CD4-positive, alpha-beta memory T cell (primary cell): ENCODE results near the gene CFAP100. TPM values are rescaled to one million over a fixed set of nuclear protein-coding genes. Genes with fewer than 3 reads are reported as not detected.

Experiments
- CTCF ChIA-PET: fragments of 350-600 bp; sonication (Branson Sonifier 250); formaldehyde crosslinking; loops from one replicate; lab custom pipeline; 2021; ENCODE audit warnings: inconsistent platforms; ENCODE audit not compliant: partially characterized antibody; lab: Charles Lee
- POLR2A ChIA-PET: fragments of 350-600 bp; sonication (Branson Sonifier 250); formaldehyde crosslinking; loops from one replicate; lab custom pipeline; 2021; ENCODE audit not compliant: partially characterized antibody; lab: Charles Lee
- DNase-seq, 5 donors: peaks; one replicate each; pipeline versions ENCODE4 v3.0.0 to v3.0.0-alpha.2; 2020 to 2022; ENCODE audit warnings: mixed read lengths in 1 of 5
- H3K27ac ChIP-seq: one replicate; pipeline ENCODE4 v1.7.0; 2013; ENCODE audit warnings: low read depth, low read length
- H3K27me3 ChIP-seq: 2 replicates; pipeline ENCODE4 v1.7.0; 2013; ENCODE audit warnings: mild to moderate bottlenecking, low read length, moderate library complexity; ENCODE audit not compliant: insufficient read depth
- H3K36me3 ChIP-seq: 2 replicates; pipeline ENCODE4 v1.7.0; 2013; ENCODE audit warnings: mild to moderate bottlenecking, low read length, moderate library complexity; ENCODE audit not compliant: insufficient read depth
- H3K4me1 ChIP-seq: 2 replicates; pipeline ENCODE4 v1.7.0; 2013; ENCODE audit warnings: mild to moderate bottlenecking, low read length, moderate library complexity; ENCODE audit not compliant: insufficient read depth
- H3K4me3 ChIP-seq, 2 donors: one replicate each; pipeline ENCODE4 v1.7.0; 2013; ENCODE audit warnings: low read length in 2 of 2, mild to moderate bottlenecking in 1 of 2
- H3K9me3 ChIP-seq, 2 donors: one replicate each; pipeline ENCODE4 v1.7.0; 2013; ENCODE audit warnings: low read length in 2 of 2, control low read depth in 1 of 2; ENCODE audit not compliant: control insufficient read depth in 1 of 2
- H3K27ac Mint-ChIP-seq, 7 donors: one replicate each; pipeline ENCODE4 v1.8.0; 2020 to 2021; ENCODE audit warnings: mixed read lengths in 7 of 7, mild to moderate bottlenecking in 6 of 7, inconsistent platforms in 3 of 7, moderate library complexity in 3 of 7
- H3K27me3 Mint-ChIP-seq, 2 donors: one replicate each; pipeline ENCODE4 v1.8.0; 2020 to 2021; ENCODE audit warnings: mixed read lengths in 2 of 2
- H3K36me3 Mint-ChIP-seq, 2 donors: one replicate each; pipeline ENCODE4 v1.8.0; 2020 to 2021; ENCODE audit warnings: mixed read lengths in 2 of 2, inconsistent platforms in 1 of 2, mild to moderate bottlenecking in 1 of 2
- H3K4me1 Mint-ChIP-seq, 4 donors: one replicate each; pipeline ENCODE4 v1.8.0; 2020 to 2021; ENCODE audit warnings: mixed read lengths in 4 of 4, mild to moderate bottlenecking in 1 of 4
- H3K4me3 Mint-ChIP-seq, 8 donors: one replicate each; pipeline ENCODE4 v1.8.0; 2020 to 2021; ENCODE audit warnings: mixed read lengths in 8 of 8, mild to moderate bottlenecking in 7 of 8, moderate library complexity in 6 of 8, inconsistent platforms in 3 of 8
- H3K9me3 Mint-ChIP-seq, 8 donors: one replicate each; pipeline ENCODE4 v1.8.0; 2020 to 2021; ENCODE audit warnings: mixed read lengths in 8 of 8, mild to moderate bottlenecking in 5 of 8, inconsistent platforms in 3 of 8, moderate library complexity in 1 of 8
- intact Hi-C: fragments of 100-400 bp; cut with micrococcal nuclease; formaldehyde crosslinking; loops from one replicate; pipeline ENCODE4 v1.15.1; 2023
- polyA plus RNA-seq, 2 donors: library from polyadenylated mRNA; unstranded; fragments of 300-500 nt; fragmentation: Illumina TruSeq; gene quantifications; one replicate each; pipeline ENCODE4 v1.2.3, GENCODE V29; 2021
- total RNA-seq, 2 experiments: library from RNA; stranded (reverse); gene quantifications; one replicate each; pipeline ENCODE4 v1.2.3, GENCODE V29; 2021

CFAP100 gene
- total RNA-seq (not detected), polyA plus RNA-seq (not detected)

DNA sequence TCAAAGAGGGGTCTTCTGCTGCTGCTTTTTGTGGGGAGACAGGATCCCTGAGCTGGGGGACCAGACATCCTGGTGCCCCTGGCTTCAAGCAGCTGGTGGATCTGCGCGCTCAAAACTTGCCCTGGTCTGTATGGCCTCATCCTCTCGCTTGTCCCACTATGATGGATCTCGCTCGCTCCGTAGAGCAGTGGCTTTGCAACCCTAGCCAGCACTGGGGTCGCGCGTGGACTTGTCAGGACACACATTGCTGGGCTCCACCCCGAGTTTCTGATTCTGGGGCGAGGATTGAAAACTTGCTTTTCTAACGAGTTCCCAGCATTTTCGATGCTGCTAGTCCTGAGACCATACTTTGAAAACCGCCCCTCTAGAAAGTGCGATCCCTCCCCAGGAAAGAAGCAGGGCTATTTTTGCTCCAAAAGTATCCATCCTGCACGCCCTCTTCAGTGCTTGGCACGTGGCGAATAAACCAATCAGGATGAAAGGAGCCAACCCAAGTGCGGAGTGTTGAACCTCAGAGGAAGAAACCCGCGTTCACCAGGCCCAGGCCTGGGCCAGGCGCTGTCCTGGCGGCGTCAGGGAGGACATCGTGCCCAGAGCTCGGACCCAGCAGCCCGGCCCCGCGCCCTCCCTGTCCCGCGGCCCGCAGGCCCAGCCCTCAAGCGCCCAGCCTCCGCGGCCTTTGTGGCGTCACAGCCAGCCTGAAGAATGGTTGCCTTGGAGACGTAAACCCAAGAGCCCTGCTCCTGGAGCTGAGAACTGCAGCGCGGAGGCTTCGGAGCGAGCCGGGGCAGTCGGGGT lies at the start of gene CFAP100:
Gene CFAP100, plus strand, starts transcription at position 731 of the 798 bp plus-strand sequence. CDS start 1,092 bp downstream, outside the sequence.
- Mint-ChIP-seq H3K36me3 (no peaks in the 10 kb centered on the region), H3K4me3 (no peak within 1 kb of the TSS), H3K9me3 (no peaks in the 10 kb centered on the region), H3K4me1 (peaks cover 0 to 5% (median 2%) of the 10 kb centered on the region in 4 donors), H3K27ac (no peak within 1 kb of the TSS), H3K27me3 (peaks cover 48 to 49% of the 10 kb centered on the region in 2 donors)
- CTCF ChIA-PET: no interaction called here
- Histone ChIP-seq H3K36me3 (no peaks in the 10 kb centered on the region), H3K9me3 (no peaks in the 10 kb centered on the region), H3K27ac (no peak within 1 kb of the TSS), H3K27me3 (no peaks in the 10 kb centered on the region), H3K4me1 (no peaks in the 10 kb centered on the region), H3K4me3 (no peak within 1 kb of the TSS)
- POLR2A ChIA-PET: no interaction called here
- intact Hi-C loops: no loop called here
- DNase-seq: no peak

DNA sequence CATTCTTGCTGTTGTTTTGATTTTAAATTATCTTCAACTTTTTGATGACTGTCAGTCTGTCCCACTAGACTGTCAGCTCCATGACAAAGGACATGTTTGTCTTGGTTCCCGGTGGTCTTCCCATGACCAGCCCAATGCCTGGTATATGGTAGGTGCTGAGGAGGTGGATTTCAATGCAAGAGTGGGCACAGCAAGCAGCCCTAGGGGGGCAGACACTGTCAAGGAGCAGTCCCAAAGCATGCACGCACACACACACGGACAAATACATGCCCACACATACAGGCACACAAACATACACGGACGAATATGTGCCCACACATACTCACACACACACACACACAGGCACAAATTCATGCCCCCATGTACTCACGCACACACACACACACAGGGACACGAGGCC lies 49.5 kb upstream of the CFAP100 start:
- Mint-ChIP-seq H3K27ac (no peak overlapping the region), H3K9me3 (no peaks in the 10 kb centered on the region), H3K4me3 (no peak overlapping the region), H3K36me3 (no peaks in the 10 kb centered on the region), H3K27me3 (peaks cover 2 to 4% of the 10 kb centered on the region in 2 donors), H3K4me1 (no peaks in the 10 kb centered on the region)
- Histone ChIP-seq H3K36me3 (no peaks in the 10 kb centered on the region), H3K27me3 (no peaks in the 10 kb centered on the region), H3K27ac (no peak overlapping the region), H3K4me1 (no peaks in the 10 kb centered on the region), H3K4me3 (no peak overlapping the region), H3K9me3 (no peaks in the 10 kb centered on the region)
- CTCF ChIA-PET: no interaction called here
- no peak for DNase-seq
- POLR2A ChIA-PET: no interaction called here
- intact Hi-C loops: no loop called here

DNA sequence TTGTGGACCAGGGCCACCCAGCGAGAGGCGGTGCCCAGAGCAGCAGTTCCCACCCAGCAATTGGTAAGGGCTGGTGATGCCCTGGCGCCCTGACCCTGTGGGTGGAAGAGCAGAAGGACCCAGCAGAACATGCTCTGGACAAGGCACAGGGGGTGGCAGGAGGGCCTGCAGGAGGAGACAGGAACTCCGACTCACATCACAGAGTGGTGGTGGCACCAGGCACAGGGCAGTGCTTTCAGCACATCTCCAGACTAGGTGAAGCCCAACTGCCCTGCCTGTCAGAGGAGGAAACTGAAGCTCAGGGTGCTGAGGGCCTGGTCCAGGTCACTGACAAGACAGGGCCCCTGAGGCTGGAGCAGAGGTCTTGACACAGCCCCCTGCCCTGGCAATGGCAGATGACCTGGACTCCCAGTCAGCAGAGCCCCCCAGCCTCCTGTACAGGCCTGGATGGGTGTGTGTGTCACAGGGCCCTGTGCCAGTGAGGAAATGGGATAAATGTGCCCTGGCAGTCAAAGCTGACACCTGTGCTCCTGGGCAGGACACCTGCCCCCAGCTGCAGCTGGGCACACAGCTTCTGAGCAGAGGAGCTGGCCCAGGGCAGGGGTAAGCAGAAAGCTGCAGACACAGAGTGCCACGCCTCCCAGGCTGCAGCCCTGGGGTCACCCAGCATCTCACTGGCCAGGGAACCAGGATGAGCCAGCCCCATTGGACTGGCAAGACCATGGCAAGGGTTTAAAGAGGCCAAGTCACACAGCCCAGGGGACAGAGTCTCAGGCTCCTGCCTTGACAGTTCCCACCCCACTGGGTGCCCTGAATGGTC lies 48.9 kb upstream of the CFAP100 start:
- Mint-ChIP-seq H3K27ac (no peak overlapping the region), H3K27me3 (peaks cover 2 to 7% of the 10 kb centered on the region in 2 donors), H3K4me1 (no peaks in the 10 kb centered on the region), H3K36me3 (no peaks in the 10 kb centered on the region), H3K4me3 (no peak overlapping the region), H3K9me3 (no peaks in the 10 kb centered on the region)
- no peaks in the 10 kb centered on the region for H3K27me3 ChIP-seq
- CTCF ChIA-PET: no interaction called here
- intact Hi-C loops: no loop called here
- H3K9me3 ChIP-seq: no peaks in the 10 kb centered on the region
- DNase-seq: no peak
- no peaks in the 10 kb centered on the region for H3K4me1 ChIP-seq
- H3K36me3 ChIP-seq: no peaks in the 10 kb centered on the region
- H3K4me3 ChIP-seq: no peak overlapping the region
- POLR2A ChIA-PET: no interaction called here
- no peak overlapping the region for H3K27ac ChIP-seq

DNA sequence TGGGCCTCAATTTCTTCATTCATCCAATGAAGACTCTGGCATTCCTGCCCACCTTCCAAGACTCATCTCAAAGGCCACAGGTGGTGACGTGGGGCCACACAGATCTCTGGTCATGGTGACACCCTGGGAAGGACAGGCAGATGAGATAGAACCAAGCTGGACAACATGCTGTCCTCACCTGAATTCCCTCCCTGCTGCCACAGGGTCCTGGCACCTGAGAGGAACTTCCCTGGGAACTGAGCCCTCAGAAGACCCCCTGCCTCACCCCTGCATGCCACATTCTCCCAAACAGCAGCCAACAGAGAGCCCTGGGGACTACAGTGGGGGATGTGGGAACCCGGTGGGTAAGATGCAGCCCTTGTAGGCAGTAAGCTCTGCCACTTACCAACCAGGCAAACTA lies 48.2 kb upstream of the CFAP100 start:
- Mint-ChIP-seq H3K36me3 (no peaks in the 10 kb centered on the region), H3K9me3 (no peaks in the 10 kb centered on the region), H3K27me3 (peaks cover 0 to 4% of the 10 kb centered on the region in 2 donors), H3K27ac (no peak overlapping the region), H3K4me1 (no peaks in the 10 kb centered on the region), H3K4me3 (no peak overlapping the region)
- Histone ChIP-seq H3K4me3 (no peak overlapping the region), H3K36me3 (no peaks in the 10 kb centered on the region), H3K9me3 (no peaks in the 10 kb centered on the region), H3K27me3 (no peaks in the 10 kb centered on the region), H3K27ac (no peak overlapping the region), H3K4me1 (no peaks in the 10 kb centered on the region)
- intact Hi-C loops: no loop called here
- DNase-seq: no peak
- CTCF ChIA-PET: no interaction called here
- POLR2A ChIA-PET: no interaction called here

DNA sequence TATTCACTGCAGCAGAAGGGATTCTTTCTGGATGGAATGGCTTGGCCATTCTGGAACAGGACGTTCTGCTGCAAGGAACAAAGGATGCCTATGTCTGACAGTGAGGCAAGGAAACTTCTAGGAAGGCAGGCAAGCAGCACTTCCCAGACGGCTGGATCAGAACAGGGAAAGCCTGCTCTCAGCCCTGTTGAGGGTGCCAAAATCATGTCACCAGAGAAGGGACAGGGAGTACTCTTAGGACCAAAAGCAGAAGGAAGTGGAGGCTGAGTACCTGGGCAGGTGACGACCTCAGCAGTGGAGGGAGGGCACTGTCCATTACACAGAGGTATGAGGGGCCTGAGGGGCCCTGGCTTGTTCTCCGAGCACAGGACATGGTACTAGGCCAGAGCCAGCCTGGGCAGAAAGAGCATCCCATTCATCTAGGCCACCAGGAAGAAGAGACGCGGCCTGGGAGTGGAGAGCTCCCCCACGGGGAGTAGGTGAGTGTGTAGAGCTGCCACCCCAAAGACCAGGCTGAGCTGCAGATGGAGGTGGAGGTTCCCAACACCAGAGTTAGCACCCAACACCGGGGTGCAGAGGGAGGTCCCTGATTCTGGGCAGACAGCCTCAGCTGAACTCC lies 47.1 kb upstream of the CFAP100 start:
- Mint-ChIP-seq H3K9me3 (no peaks in the 10 kb centered on the region), H3K27me3 (peaks cover 0 to 4% of the 10 kb centered on the region in 2 donors), H3K27ac (no peak overlapping the region), H3K4me3 (no peak overlapping the region), H3K4me1 (no peaks in the 10 kb centered on the region), H3K36me3 (no peaks in the 10 kb centered on the region)
- CTCF ChIA-PET: interaction anchor here (1.3 kb wide), 1 partner anchor 10 kb away, joined by 3 read pairs; the partner anchor contains the start of gene KLF15
- no peaks in the 10 kb centered on the region for H3K27me3 ChIP-seq
- no peaks in the 10 kb centered on the region for H3K9me3 ChIP-seq
- no peak overlapping the region for H3K4me3 ChIP-seq
- no peak overlapping the region for H3K27ac ChIP-seq
- no peaks in the 10 kb centered on the region for H3K36me3 ChIP-seq
- no peaks in the 10 kb centered on the region for H3K4me1 ChIP-seq
- DNase-seq: no peak
- POLR2A ChIA-PET: no interaction called here
- intact Hi-C loops: no loop called here

DNA sequence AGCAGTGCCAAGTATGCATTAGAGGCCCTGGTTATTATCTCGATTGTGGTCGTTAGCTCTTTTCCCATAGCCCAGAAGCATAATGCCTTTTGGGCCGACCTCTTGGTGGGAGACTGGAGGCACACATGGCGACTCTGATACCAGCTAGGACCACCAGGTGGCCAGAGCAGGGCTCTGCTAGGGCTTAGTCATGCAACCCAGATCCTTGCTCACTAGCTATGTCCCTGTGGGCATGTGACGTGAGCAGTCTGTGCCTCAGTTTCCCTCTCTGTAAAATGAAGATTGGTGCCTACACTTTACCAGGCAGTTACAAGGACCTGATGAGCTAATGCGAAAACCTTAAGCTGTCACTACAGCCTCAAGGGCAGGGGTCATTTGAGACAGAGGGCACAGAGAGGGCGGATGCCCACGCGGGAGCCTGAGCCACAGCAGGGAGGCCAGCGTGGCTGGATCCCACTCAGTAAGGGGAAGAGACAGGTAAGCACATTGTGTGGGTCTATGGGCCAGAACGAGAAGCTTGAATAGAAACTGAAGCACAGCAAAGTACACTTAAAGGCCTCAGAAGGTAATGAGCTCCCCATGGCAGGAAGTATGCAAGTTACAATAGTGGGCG lies 46.3 kb upstream of the CFAP100 start:
- ChIA-PET CTCF (interaction anchor here (1.3 kb wide), 1 partner anchor 9 kb away, joined by 3 read pairs; the partner anchor contains the start of gene KLF15), POLR2A (no interaction called here)
- Mint-ChIP-seq H3K27me3 (peaks cover 0 to 4% of the 10 kb centered on the region in 2 donors), H3K36me3 (no peaks in the 10 kb centered on the region), H3K27ac (no peak overlapping the region), H3K4me3 (no peak overlapping the region), H3K9me3 (no peaks in the 10 kb centered on the region), H3K4me1 (no peaks in the 10 kb centered on the region)
- intact Hi-C loops: no loop called here
- no peak for DNase-seq
- Histone ChIP-seq H3K4me3 (no peak overlapping the region), H3K4me1 (no peaks in the 10 kb centered on the region), H3K27me3 (no peaks in the 10 kb centered on the region), H3K36me3 (no peaks in the 10 kb centered on the region), H3K9me3 (no peaks in the 10 kb centered on the region), H3K27ac (no peak overlapping the region)

DNA sequence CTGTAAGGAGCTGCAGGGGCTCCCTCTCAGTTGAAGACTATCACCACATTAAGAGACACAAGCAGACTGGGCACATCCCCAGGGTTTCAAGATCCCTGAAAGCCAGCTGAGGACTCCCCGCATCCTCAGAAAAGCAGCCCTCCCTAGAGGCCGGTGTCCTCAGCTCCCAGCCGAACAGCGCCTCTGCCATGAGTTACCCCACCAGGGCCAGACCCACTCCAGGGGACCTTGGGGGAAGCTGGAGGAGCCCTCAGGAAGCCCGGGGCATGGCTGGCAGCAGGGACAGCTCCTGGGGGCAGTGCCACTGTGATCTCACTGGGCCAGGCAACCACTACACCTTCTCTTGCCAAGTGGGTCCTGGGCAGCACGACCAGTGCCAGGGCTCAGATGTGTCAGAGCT lies 45.6 kb upstream of the CFAP100 start:
- no peak for DNase-seq
- Mint-ChIP-seq H3K27me3 (peaks cover 0 to 4% of the 10 kb centered on the region in 2 donors), H3K36me3 (no peaks in the 10 kb centered on the region), H3K9me3 (no peaks in the 10 kb centered on the region), H3K4me3 (no peak overlapping the region), H3K4me1 (no peaks in the 10 kb centered on the region), H3K27ac (no peak overlapping the region)
- H3K4me3 ChIP-seq: no peak overlapping the region
- intact Hi-C loops: no loop called here
- H3K27ac ChIP-seq: no peak overlapping the region
- H3K9me3 ChIP-seq: no peaks in the 10 kb centered on the region
- no peaks in the 10 kb centered on the region for H3K27me3 ChIP-seq
- H3K4me1 ChIP-seq: no peaks in the 10 kb centered on the region
- ChIA-PET CTCF (interaction anchor here (1.3 kb wide), 1 partner anchor 9 kb away, joined by 3 read pairs; the partner anchor contains the start of gene KLF15), POLR2A (no interaction called here)
- H3K36me3 ChIP-seq: no peaks in the 10 kb centered on the region
